ENCODE results near the gene DIAPH2.

DNA sequence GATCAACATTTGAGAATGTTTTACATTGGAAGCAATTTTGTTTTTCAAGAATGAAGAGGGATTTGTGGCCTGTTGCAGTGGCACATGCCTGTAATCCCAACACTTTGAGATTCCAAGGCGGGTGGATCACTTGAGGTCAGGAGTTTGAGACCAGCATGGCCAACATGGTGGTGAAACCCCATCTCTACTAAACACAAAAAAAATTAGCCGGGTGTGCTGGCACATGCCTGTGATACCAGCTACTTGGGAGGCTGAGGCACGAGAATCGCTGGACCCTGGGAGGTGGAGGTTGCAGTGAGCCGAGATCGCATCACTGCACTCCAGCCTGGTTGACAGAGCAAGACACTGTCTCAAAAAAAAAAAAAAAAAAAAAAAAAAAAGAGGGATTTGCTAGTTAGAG is 326.9 kb downstream of the DIAPH2 start:
- TF ChIP-seq, protein P1, sequence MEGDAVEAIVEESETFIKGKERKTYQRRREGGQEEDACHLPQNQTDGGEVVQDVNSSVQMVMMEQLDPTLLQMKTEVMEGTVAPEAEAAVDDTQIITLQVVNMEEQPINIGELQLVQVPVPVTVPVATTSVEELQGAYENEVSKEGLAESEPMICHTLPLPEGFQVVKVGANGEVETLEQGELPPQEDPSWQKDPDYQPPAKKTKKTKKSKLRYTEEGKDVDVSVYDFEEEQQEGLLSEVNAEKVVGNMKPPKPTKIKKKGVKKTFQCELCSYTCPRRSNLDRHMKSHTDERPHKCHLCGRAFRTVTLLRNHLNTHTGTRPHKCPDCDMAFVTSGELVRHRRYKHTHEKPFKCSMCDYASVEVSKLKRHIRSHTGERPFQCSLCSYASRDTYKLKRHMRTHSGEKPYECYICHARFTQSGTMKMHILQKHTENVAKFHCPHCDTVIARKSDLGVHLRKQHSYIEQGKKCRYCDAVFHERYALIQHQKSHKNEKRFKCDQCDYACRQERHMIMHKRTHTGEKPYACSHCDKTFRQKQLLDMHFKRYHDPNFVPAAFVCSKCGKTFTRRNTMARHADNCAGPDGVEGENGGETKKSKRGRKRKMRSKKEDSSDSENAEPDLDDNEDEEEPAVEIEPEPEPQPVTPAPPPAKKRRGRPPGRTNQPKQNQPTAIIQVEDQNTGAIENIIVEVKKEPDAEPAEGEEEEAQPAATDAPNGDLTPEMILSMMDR (IDR thresholded peaks at IDR 0.05), result no peak
- TF ChIP-seq POLR2A (IDR thresholded peaks at IDR 0.05) (no peak), POLR2AphosphoS5 (IDR thresholded peaks at IDR 0.05) (no peak)

All from breast epithelium (tissue), 3 donors.